GM18505 (cell line): Measurements from ENCODE around the gene CLDN6.

Source experiments
- ATAC-seq: cut with Tn5 transposase; IDR thresholded peaks from one replicate; pipeline ENCODE4 v1.9.1; 2021; ENCODE audit not compliant: unreplicated experiment
- POLR2A ChIP-seq: IDR thresholded peaks from 4 replicates; pipeline ENCODE4 v1.6.1; 2011; ENCODE audit warnings: borderline replicate concordance; ENCODE audit not compliant: insufficient read depth, insufficient read length; ENCODE audit errors: extremely low read depth

CLDN6 gene

GRCh38 chr16:2967211-2967631, 50.8 kb downstream of the CLDN6 start:
- TF ChIP-seq POLR2A, result no peak
- ATAC-seq, result no peak

- no peak for ATAC-seq
- no peak for TF ChIP-seq POLR2A
Observed at GRCh38 chr16:2966808-2967191, 51.2 kb downstream of the CLDN6 start.

GRCh38 chr16:2966043-2966807, 51.8 kb downstream of the CLDN6 start:
- no peak for TF ChIP-seq POLR2A
- no peak for ATAC-seq
